Ecto neural progenitor cell (in vitro differentiated cells): Measurements from ENCODE around the gene DCANP1.

Experiments used
- DNase-seq: peaks from one replicate; pipeline ENCODE4 v3.0.0-alpha.2; 2018; ENCODE audit warnings: low spot score

DCANP1 gene

GRCh38 chr5:135480511-135480910 is 33.4 kb upstream of the DCANP1 start:
- DNase-seq, result no peak

- DNase-seq, result no peak
Observed at GRCh38 chr5:135478938-135479337, 31.8 kb upstream of the DCANP1 start.

- peak; percentile 68 for DNase-seq
Observed at GRCh38 chr5:135477613-135478066, 30.5 kb upstream of the DCANP1 start.

- no peak for DNase-seq
Observed at GRCh38 chr5:135476615-135477581, 29.8 kb upstream of the DCANP1 start.

- no peak for DNase-seq
Observed at GRCh38 chr5:135473956-135474670, 27.0 kb upstream of the DCANP1 start.

DNA sequence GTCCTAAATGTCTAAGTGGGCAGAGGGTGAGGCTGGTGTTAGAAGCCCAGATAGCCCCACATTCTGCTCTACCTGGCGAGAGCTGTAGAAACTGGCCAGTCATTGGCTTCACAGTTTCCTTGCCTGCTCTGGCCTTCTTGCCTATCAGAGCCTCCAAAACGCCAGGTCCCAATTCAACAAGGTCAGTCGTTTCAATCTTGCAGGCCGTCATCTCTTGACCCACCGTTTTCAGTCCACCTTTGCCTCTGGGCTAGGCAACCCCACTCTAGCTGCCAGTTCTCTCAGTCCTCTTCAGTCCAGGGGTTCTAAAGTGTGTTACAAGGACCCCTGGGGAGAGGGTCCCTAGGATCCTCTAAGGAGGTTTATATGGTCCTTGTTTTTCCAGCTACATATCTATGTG is 25.0 kb upstream of the DCANP1 start:
- DNase-seq, result no peak

- no peak for DNase-seq
Observed at GRCh38 chr5:135471726-135472125, 24.6 kb upstream of the DCANP1 start.

DNA sequence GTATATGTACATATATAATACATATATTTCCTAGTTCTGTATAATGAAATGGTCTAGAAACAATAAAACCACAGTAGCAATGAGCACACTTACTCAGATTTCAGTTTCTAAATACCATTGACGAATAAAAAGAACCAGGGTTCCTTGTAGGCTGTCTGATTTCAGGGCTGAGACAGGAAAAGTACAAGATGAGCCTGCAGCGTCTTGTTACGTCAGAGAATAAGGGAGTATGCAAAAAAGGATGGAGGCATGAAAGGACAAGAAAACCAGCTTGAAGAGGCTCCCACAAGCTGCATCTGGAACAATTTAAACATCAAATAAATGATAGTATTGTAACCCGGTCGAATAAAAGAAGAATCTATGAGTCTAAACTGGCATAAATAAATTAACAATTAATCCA is 22.8 kb upstream of the DCANP1 start:
- no peak for DNase-seq

DNA sequence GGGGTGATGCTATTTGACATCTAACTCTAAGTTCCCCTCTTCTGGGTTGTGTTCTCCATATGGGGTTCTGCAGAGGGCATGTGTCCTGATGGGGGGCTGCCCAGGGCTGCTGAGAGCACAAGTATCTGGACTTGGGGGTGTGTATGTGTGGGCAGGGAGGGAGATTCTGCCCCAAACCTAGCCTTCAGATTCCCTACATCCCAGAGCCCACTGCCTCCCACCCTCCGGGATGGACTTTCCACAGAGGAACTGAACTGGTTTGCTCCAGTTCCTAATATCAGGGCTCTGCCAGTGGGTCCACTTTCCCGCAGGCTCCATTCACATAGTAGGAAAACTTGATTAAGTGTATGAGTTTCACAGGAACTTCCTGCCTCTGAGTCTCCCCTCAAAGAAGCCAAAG is 21.4 kb upstream of the DCANP1 start:
- DNase-seq, result no peak

GRCh38 chr5:135467871-135468485 is 20.8 kb upstream of the DCANP1 start:
- no peak for DNase-seq

- DNase-seq, result no peak
Observed at GRCh38 chr5:135467051-135467625, 20.0 kb upstream of the DCANP1 start.

GRCh38 chr5:135466178-135467050 is 19.3 kb upstream of the DCANP1 start:
- peak; percentile 93 for DNase-seq

- no peak for DNase-seq
Observed at GRCh38 chr5:135465391-135466122, 18.4 kb upstream of the DCANP1 start.

- DNase-seq, result peak; percentile 83
Observed at GRCh38 chr5:135462304-135462703, 15.2 kb upstream of the DCANP1 start.

DNA sequence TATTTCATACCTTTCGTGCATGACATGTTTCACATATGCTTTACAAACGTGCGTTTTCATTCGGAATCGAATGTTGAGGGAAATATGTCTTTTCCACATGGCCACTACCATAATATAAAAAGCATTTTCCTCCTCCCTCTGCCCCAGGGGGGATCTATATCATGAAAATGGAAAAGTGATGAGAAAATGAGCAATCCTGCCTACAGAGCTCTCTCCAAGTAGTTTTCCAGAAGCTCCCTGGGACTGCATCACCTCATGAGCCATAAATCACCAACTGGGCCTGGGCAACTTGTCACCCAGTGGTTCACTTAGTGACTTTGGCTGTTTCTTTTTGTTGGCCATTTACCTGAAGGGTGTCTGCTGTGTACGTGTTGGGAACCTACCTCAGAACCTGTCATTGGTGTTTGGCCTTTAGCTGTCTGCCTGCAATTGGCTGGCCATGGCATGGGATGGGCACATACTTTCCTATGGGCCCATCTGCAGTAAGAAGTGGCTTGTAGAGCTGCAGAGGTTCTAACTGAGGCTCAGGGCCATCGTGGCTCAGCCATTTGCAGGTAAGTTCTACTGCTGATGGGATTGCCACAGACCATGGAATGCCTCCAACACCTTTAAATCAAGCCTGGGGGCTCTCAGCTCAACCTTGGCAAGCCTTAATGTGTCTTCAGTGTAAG is 14.5 kb upstream of the DCANP1 start:
- no peak for DNase-seq

- DNase-seq, result no peak
Observed at GRCh38 chr5:135460246-135461033, 13.3 kb upstream of the DCANP1 start.

GRCh38 chr5:135458921-135459331 is 11.8 kb upstream of the DCANP1 start:
- no peak for DNase-seq

- no peak for DNase-seq
Observed at GRCh38 chr5:135458356-135458755, 11.2 kb upstream of the DCANP1 start.

- peak; percentile 77 for DNase-seq
Observed at GRCh38 chr5:135457424-135458071, 10.4 kb upstream of the DCANP1 start.
